Measurements from ENCODE around the gene TNS3. TPM values are rescaled to one million over a fixed set of nuclear protein-coding genes. Genes with fewer than 3 reads are reported as not detected.

Gene TNS3
- total and polyA plus RNA-seq, 10 donors: 17.7 to 247 (median 147) TPM

GRCh38 chr7:47351233-47352154 lies 230.4 kb downstream of the TNS3 start:
- 84 to 91% (median 85%) methylated on average over 16 to 20 of the region's 20 CpGs for WGBS, 5 donors
- H3K4me1 ChIP-seq: peaks cover 0 to 53% (median 6%) of the 10 kb centered on the region in 6 donors
- no peaks in the 10 kb centered on the region for H3K27me3 ChIP-seq (replicated peaks in 1 of 7)
- H3K27ac ChIP-seq: no peak overlapping the region
- intact Hi-C loops (cut with DNase I; ENCODE audit: low total_unique reads): no loop called here
- peak; percentile 46 for DNase-seq
- H3K36me3 ChIP-seq: peaks cover 0 to 75% (median 1%) of the 10 kb centered on the region in 6 donors
- H3K9me3 ChIP-seq: no peaks in the 10 kb centered on the region
- no peak for TF ChIP-seq CTCF (IDR thresholded peaks at IDR 0.05 in 8 of 11, conservative IDR thresholded peaks at IDR 0.05 in 3 of 11)
- TF ChIP-seq POLR2A (IDR thresholded peaks at IDR 0.05): no peak
- TF ChIP-seq POLR2AphosphoS5 (IDR thresholded peaks at IDR 0.05): peak in 2 of 3 donors; percentile 9 to 20
- H3K4me3 ChIP-seq: no peak overlapping the region

GRCh38 chr7:47350425-47350824 lies 231.5 kb downstream of the TNS3 start:
- Histone ChIP-seq H3K27ac (peak overlapping the region in 1 of 8 donors; percentile 5), H3K4me3 (no peak overlapping the region), H3K36me3 (peaks cover 0 to 75% (median 11%) of the 10 kb centered on the region in 6 donors), H3K9me3 (no peaks in the 10 kb centered on the region), H3K27me3 (replicated peaks in 1 of 7) (no peaks in the 10 kb centered on the region), H3K4me1 (peaks cover 0 to 42% (median 4%) of the 10 kb centered on the region in 6 donors)
- WGBS, 5 donors: 75 to 87% (median 80%) methylated on average over 5 of the region's 5 CpGs
- TF ChIP-seq POLR2AphosphoS5 (IDR thresholded peaks at IDR 0.05) (no peak), POLR2A (IDR thresholded peaks at IDR 0.05) (no peak), CTCF (IDR thresholded peaks at IDR 0.05 in 8 of 11, conservative IDR thresholded peaks at IDR 0.05 in 3 of 11) (no peak)
- DNase-seq: peak; percentile 69
- intact Hi-C loops (cut with DNase I; ENCODE audit: low total_unique reads): no loop called here

- Histone ChIP-seq H3K27me3 (replicated peaks in 1 of 7) (no peaks in the 10 kb centered on the region), H3K4me1 (peaks cover 0 to 32% (median 2%) of the 10 kb centered on the region in 6 donors), H3K27ac (no peak overlapping the region), H3K36me3 (peaks cover 0 to 75% (median 19%) of the 10 kb centered on the region in 6 donors), H3K9me3 (no peaks in the 10 kb centered on the region), H3K4me3 (no peak overlapping the region)
- WGBS, 5 donors: 76 to 86% (median 84%) methylated on average over 7 of the region's 7 CpGs
- peak; percentile 42 for DNase-seq
- intact Hi-C loops (cut with DNase I; ENCODE audit: low total_unique reads): no loop called here
- TF ChIP-seq POLR2A (IDR thresholded peaks at IDR 0.05): no peak
- no peak for TF ChIP-seq POLR2AphosphoS5 (IDR thresholded peaks at IDR 0.05)
- TF ChIP-seq CTCF (IDR thresholded peaks at IDR 0.05 in 8 of 11, conservative IDR thresholded peaks at IDR 0.05 in 3 of 11): no peak
These were observed 232.5 kb downstream of the TNS3 start for GRCh38 chr7:47349401-47349800.

GRCh38 chr7:47347816-47348385 lies 234.0 kb downstream of the TNS3 start:
- H3K9me3 ChIP-seq: no peaks in the 10 kb centered on the region
- H3K36me3 ChIP-seq: peaks cover 0 to 83% (median 30%) of the 10 kb centered on the region in 6 donors
- WGBS, 5 donors: 75 to 87% (median 80%) methylated on average over 5 to 6 of the region's 6 CpGs
- peaks cover 0 to 27% (median 2%) of the 10 kb centered on the region in 6 donors for H3K4me1 ChIP-seq
- no peak overlapping the region for H3K27ac ChIP-seq
- no peaks in the 10 kb centered on the region for H3K27me3 ChIP-seq (replicated peaks in 1 of 7)
- DNase-seq: peak; percentile 37
- intact Hi-C loops (cut with DNase I; ENCODE audit: low total_unique reads): no loop called here
- TF ChIP-seq POLR2A (IDR thresholded peaks at IDR 0.05) (no peak), POLR2AphosphoS5 (IDR thresholded peaks at IDR 0.05) (peak in 1 of 3 donors; percentile 18)
- no peak overlapping the region for H3K4me3 ChIP-seq

All from spleen (tissue), 11 donors.